ENCODE measurements around the gene PCDH15.

The PCDH15 gene

GRCh38 chr10:53898532-53898931, 902.5 kb downstream of the PCDH15 start:
- ATAC-seq (ENCODE audit: low read depth) (no peak), DNase-seq (ENCODE audit: low spot score in 2 of 2) (no peak)
- no peaks in the 10 kb centered on the region for H3K27me3 Mint-ChIP-seq
- H3K9me3 Mint-ChIP-seq, result peaks cover 3% of the 10 kb centered on the region
- H3K4me1 Mint-ChIP-seq, result no peaks in the 10 kb centered on the region
- H3K36me3 Mint-ChIP-seq, result no peaks in the 10 kb centered on the region
- H3K27ac Mint-ChIP-seq, result no peak overlapping the region
- no peak overlapping the region for H3K4me3 Mint-ChIP-seq

GRCh38 chr10:53894145-53894544, 906.9 kb downstream of the PCDH15 start:
- Mint-ChIP-seq H3K27ac (no peak overlapping the region), H3K27me3 (no peaks in the 10 kb centered on the region), H3K36me3 (no peaks in the 10 kb centered on the region), H3K4me3 (no peak overlapping the region), H3K4me1 (no peaks in the 10 kb centered on the region), H3K9me3 (peaks cover 5% of the 10 kb centered on the region)
- ATAC-seq (ENCODE audit: low read depth) (no peak), DNase-seq (ENCODE audit: low spot score in 2 of 2) (no peak)

- Mint-ChIP-seq H3K4me3 (no peak overlapping the region), H3K36me3 (no peaks in the 10 kb centered on the region), H3K4me1 (no peaks in the 10 kb centered on the region), H3K27me3 (no peaks in the 10 kb centered on the region), H3K9me3 (peaks cover 6% of the 10 kb centered on the region), H3K27ac (no peak overlapping the region)
- DNase-seq (ENCODE audit: low spot score in 2 of 2) (no peak), ATAC-seq (ENCODE audit: low read depth) (no peak)
Measured at GRCh38 chr10:53893061-53893460, 908.0 kb downstream of the PCDH15 start.

- H3K36me3 Mint-ChIP-seq, result no peaks in the 10 kb centered on the region
- peaks cover 3% of the 10 kb centered on the region for H3K9me3 Mint-ChIP-seq
Measured at GRCh38 chr10:53886325-53887300, 914.4 kb downstream of the PCDH15 start.

GRCh38 chr10:53864846-53865245, 936.2 kb downstream of the PCDH15 start:
- H3K4me3 Mint-ChIP-seq, result no peak overlapping the region
- H3K9me3 Mint-ChIP-seq, result no peaks in the 10 kb centered on the region
- H3K36me3 Mint-ChIP-seq, result no peaks in the 10 kb centered on the region
- no peaks in the 10 kb centered on the region for H3K27me3 Mint-ChIP-seq
- H3K27ac Mint-ChIP-seq, result no peak overlapping the region
- DNase-seq (ENCODE audit: low spot score in 2 of 2) (no peak), ATAC-seq (ENCODE audit: low read depth) (no peak)
- no peaks in the 10 kb centered on the region for H3K4me1 Mint-ChIP-seq

More at GRCh38 chr10:53886325-53887300, 914.4 kb downstream of the PCDH15 start:
- Mint-ChIP-seq H3K4me1 (no peaks in the 10 kb centered on the region), H3K4me3 (no peak overlapping the region), H3K27me3 (no peaks in the 10 kb centered on the region), H3K27ac (no peak overlapping the region)
- no peak for DNase-seq (ENCODE audit: low spot score in 2 of 2)
- no peak for ATAC-seq (ENCODE audit: low read depth)

GRCh38 chr10:53852450-53853175, 948.4 kb downstream of the PCDH15 start:
- peaks cover 1% of the 10 kb centered on the region for H3K9me3 Mint-ChIP-seq
- no peak for ATAC-seq (ENCODE audit: low read depth)
- no peak for DNase-seq (ENCODE audit: low spot score in 2 of 2)
- no peak overlapping the region for H3K4me3 Mint-ChIP-seq
- H3K36me3 Mint-ChIP-seq, result no peaks in the 10 kb centered on the region
- no peaks in the 10 kb centered on the region for H3K4me1 Mint-ChIP-seq
- no peak overlapping the region for H3K27ac Mint-ChIP-seq
- no peaks in the 10 kb centered on the region for H3K27me3 Mint-ChIP-seq

GRCh38 chr10:53846809-53847208, 954.2 kb downstream of the PCDH15 start:
- H3K9me3 Mint-ChIP-seq, result peaks cover 3% of the 10 kb centered on the region
- no peaks in the 10 kb centered on the region for H3K4me1 Mint-ChIP-seq
- H3K4me3 Mint-ChIP-seq, result no peak overlapping the region
- ATAC-seq (ENCODE audit: low read depth), result no peak
- no peak for DNase-seq (ENCODE audit: low spot score in 2 of 2)
- H3K36me3 Mint-ChIP-seq, result no peaks in the 10 kb centered on the region
- no peaks in the 10 kb centered on the region for H3K27me3 Mint-ChIP-seq
- no peak overlapping the region for H3K27ac Mint-ChIP-seq

- H3K9me3 Mint-ChIP-seq, result peaks cover 1% of the 10 kb centered on the region
- ATAC-seq (ENCODE audit: low read depth), result no peak
- H3K27me3 Mint-ChIP-seq, result no peaks in the 10 kb centered on the region
- no peak overlapping the region for H3K27ac Mint-ChIP-seq
- H3K4me3 Mint-ChIP-seq, result no peak overlapping the region
- no peaks in the 10 kb centered on the region for H3K4me1 Mint-ChIP-seq
- no peaks in the 10 kb centered on the region for H3K36me3 Mint-ChIP-seq
- no peak for DNase-seq (ENCODE audit: low spot score in 2 of 2)
Measured at GRCh38 chr10:53843736-53844362, 957.2 kb downstream of the PCDH15 start.

- Mint-ChIP-seq H3K27ac (no peak overlapping the region), H3K36me3 (no peaks in the 10 kb centered on the region), H3K4me1 (no peaks in the 10 kb centered on the region), H3K4me3 (no peak overlapping the region), H3K27me3 (no peaks in the 10 kb centered on the region), H3K9me3 (peaks cover 1% of the 10 kb centered on the region)
- DNase-seq (ENCODE audit: low spot score in 2 of 2) (no peak), ATAC-seq (ENCODE audit: low read depth) (no peak)
Measured at GRCh38 chr10:53841483-53842145, 959.4 kb downstream of the PCDH15 start.

- no peak overlapping the region for H3K4me3 Mint-ChIP-seq
- no peak for DNase-seq (ENCODE audit: low spot score in 2 of 2)
- H3K9me3 Mint-ChIP-seq, result peaks cover 1% of the 10 kb centered on the region
Measured at GRCh38 chr10:53840653-53841052, 960.4 kb downstream of the PCDH15 start.

GRCh38 chr10:53839440-53840039, 961.5 kb downstream of the PCDH15 start:
- no peaks in the 10 kb centered on the region for H3K4me1 Mint-ChIP-seq
- H3K36me3 Mint-ChIP-seq, result no peaks in the 10 kb centered on the region
- peaks cover 1% of the 10 kb centered on the region for H3K9me3 Mint-ChIP-seq
- ATAC-seq (ENCODE audit: low read depth), result no peak
- no peak overlapping the region for H3K27ac Mint-ChIP-seq
- H3K4me3 Mint-ChIP-seq, result no peak overlapping the region
- H3K27me3 Mint-ChIP-seq, result no peaks in the 10 kb centered on the region
- DNase-seq (ENCODE audit: low spot score in 2 of 2), result no peak

More at GRCh38 chr10:53840653-53841052, 960.4 kb downstream of the PCDH15 start:
- no peaks in the 10 kb centered on the region for H3K36me3 Mint-ChIP-seq
- H3K27me3 Mint-ChIP-seq, result no peaks in the 10 kb centered on the region
- no peak overlapping the region for H3K27ac Mint-ChIP-seq
- H3K4me1 Mint-ChIP-seq, result no peaks in the 10 kb centered on the region
- ATAC-seq (ENCODE audit: low read depth), result no peak

- Mint-ChIP-seq H3K9me3 (no peaks in the 10 kb centered on the region), H3K27ac (no peak overlapping the region), H3K27me3 (no peaks in the 10 kb centered on the region), H3K36me3 (no peaks in the 10 kb centered on the region), H3K4me3 (no peak overlapping the region), H3K4me1 (no peaks in the 10 kb centered on the region)
- DNase-seq (ENCODE audit: low spot score in 2 of 2) (no peak), ATAC-seq (ENCODE audit: low read depth) (no peak)
Measured at GRCh38 chr10:53836638-53837037, 964.4 kb downstream of the PCDH15 start.

- ATAC-seq (ENCODE audit: low read depth) (no peak), DNase-seq (ENCODE audit: low spot score in 2 of 2) (no peak)
- Mint-ChIP-seq H3K27me3 (no peaks in the 10 kb centered on the region), H3K9me3 (no peaks in the 10 kb centered on the region), H3K4me3 (no peak overlapping the region), H3K27ac (no peak overlapping the region), H3K36me3 (no peaks in the 10 kb centered on the region), H3K4me1 (no peaks in the 10 kb centered on the region)
Measured at GRCh38 chr10:53833908-53834307, 967.1 kb downstream of the PCDH15 start.

Measured in memory B cell (primary cell).